HCT116 (cell line): ENCODE results near the gene SLC22A7.

Experiments
- POLR2AphosphoS5 ChIP-seq: IDR thresholded peaks from 2 replicates; pipeline ENCODE4 v1.6.1; 2011; ENCODE audit warnings: mild to moderate bottlenecking, low read depth, low read length, moderate library complexity
- TCF7L2 ChIP-seq: IDR thresholded peaks from 2 replicates; pipeline ENCODE4 v1.7.0; 2011; ENCODE audit warnings: borderline replicate concordance, inconsistent platforms; ENCODE audit not compliant: insufficient read depth, insufficient read length; ENCODE audit errors: extremely low read depth
- ZFX ChIP-seq: fragments of 450-650 bp; IDR thresholded peaks from 2 replicates; pipeline ENCODE4 v1.6.1; 2017
- TF ChIP-seq, protein P1 (sequence below), 3 experiments: fragments of 200-600 bp in 1 of 3; sonication (generic) in 1 of 3; IDR thresholded peaks in 2 of 3; conservative IDR thresholded peaks in 1 of 3; 2 replicates each; pipeline ENCODE4 v1.5.1; 2012 to 2017; ENCODE audit warnings: low read depth in 2 of 3, low read length in 2 of 3, antibody characterized with exemption in 1 of 3, borderline replicate concordance in 1 of 3, control low read depth in 1 of 3, mild to moderate bottlenecking in 1 of 3, mixed read lengths in 1 of 3, mixed run types in 1 of 3, moderate library complexity in 1 of 3; ENCODE audit not compliant: insufficient read depth in 1 of 3

DNA sequence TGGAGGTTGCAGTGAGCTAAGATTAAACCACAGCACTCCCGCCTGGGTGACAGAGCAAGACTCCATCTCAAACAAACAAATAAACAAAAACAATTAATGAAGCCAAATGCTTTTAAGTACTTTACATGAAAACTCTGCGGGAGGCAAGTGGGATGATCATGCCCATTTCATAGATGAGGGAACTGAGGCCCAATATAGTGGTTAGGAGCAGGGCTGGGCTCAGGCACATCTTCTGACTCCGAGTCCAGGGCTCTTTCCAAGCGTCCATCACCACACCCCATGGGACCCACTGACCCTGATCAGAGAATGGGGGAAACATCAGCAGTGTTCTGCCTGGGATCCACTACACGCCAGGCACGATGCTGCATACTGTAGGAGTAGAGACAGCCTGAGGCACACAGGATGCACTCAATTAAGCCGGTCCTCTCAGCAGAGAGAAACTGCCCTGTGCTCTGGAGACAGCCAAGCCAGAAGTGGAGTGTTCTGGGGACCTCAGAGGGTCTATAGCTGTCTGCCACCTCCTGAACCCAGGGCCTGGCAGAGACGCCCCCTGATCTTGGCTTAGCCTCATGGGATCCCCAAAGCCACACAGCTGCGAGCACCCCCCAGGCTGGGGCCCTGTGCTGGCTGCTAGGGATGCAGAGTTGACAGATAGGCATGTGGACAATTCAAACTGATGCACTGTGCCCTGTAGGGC lies 41.2 kb upstream of the SLC22A7 start:
- TF ChIP-seq, protein P1, sequence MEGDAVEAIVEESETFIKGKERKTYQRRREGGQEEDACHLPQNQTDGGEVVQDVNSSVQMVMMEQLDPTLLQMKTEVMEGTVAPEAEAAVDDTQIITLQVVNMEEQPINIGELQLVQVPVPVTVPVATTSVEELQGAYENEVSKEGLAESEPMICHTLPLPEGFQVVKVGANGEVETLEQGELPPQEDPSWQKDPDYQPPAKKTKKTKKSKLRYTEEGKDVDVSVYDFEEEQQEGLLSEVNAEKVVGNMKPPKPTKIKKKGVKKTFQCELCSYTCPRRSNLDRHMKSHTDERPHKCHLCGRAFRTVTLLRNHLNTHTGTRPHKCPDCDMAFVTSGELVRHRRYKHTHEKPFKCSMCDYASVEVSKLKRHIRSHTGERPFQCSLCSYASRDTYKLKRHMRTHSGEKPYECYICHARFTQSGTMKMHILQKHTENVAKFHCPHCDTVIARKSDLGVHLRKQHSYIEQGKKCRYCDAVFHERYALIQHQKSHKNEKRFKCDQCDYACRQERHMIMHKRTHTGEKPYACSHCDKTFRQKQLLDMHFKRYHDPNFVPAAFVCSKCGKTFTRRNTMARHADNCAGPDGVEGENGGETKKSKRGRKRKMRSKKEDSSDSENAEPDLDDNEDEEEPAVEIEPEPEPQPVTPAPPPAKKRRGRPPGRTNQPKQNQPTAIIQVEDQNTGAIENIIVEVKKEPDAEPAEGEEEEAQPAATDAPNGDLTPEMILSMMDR (IDR thresholded peaks at IDR 0.05 in 2 of 3, conservative IDR thresholded peaks at IDR 0.05 in 1 of 3; ENCODE audit: borderline replicate concordance in 1 of 3, insufficient read depth in 1 of 3, low read depth in 2 of 3, low read length in 2 of 3), result no peak
- TF ChIP-seq POLR2AphosphoS5 (no peak), TCF7L2 (no peak), ZFX (no peak)
